MM.1S (cell line): ENCODE results near the gene RTN4RL2.

ENCODE experiments used
- DNase-seq: peaks from one replicate; pipeline ENCODE4 v3.0.0-alpha.2; 2015
- H2AFZ ChIP-seq: fragments of 300-600 bp; sonication (generic); 2 replicates; pipeline ENCODE4 v1.6.0; 2016; ENCODE audit warnings: antibody characterized with exemption, low read length
- H3F3A ChIP-seq: fragments of 300-600 bp; sonication (generic); 2 replicates; pipeline ENCODE4 v1.6.1; 2016; ENCODE audit warnings: mild to moderate bottlenecking, antibody characterized with exemption, low read length, moderate library complexity, mixed read lengths; ENCODE audit not compliant: insufficient read depth
- H3K27ac ChIP-seq: fragments of 300-600 bp; sonication (generic); 2 replicates; pipeline ENCODE4 v1.5.1; 2016; ENCODE audit warnings: mild to moderate bottlenecking, low read length
- H3K27me3 ChIP-seq: fragments of 300-600 bp; sonication (generic); replicated peaks from 2 replicates; pipeline ENCODE4 v1.6.0; 2016; ENCODE audit warnings: low read length; ENCODE audit not compliant: insufficient read depth
- H3K36me3 ChIP-seq: fragments of 300-600 bp; sonication (generic); replicated peaks from 2 replicates; pipeline ENCODE4 v1.6.1; 2016; ENCODE audit warnings: mild to moderate bottlenecking, low read length, mixed read lengths; ENCODE audit not compliant: insufficient read depth
- H3K4me1 ChIP-seq: fragments of 300-600 bp; sonication (generic); 2 replicates; pipeline ENCODE4 v1.6.1; 2016; ENCODE audit warnings: low read length, mixed read lengths
- H3K4me2 ChIP-seq: fragments of 300-600 bp; sonication (generic); 2 replicates; pipeline ENCODE4 v1.6.0; 2016; ENCODE audit warnings: low read depth, low read length
- H3K4me3 ChIP-seq: fragments of 300-600 bp; sonication (generic); 2 replicates; pipeline ENCODE4 v1.5.1; 2016; ENCODE audit warnings: low read length, mixed read lengths
- H3K79me2 ChIP-seq: fragments of 300-600 bp; sonication (generic); 2 replicates; pipeline ENCODE4 v1.6.1; 2016; ENCODE audit warnings: mixed run types, low read length, mixed read lengths
- H3K9ac ChIP-seq: fragments of 300-600 bp; sonication (generic); 2 replicates; pipeline ENCODE4 v1.6.1; 2016; ENCODE audit warnings: low read length, mixed read lengths
- H3K9me2 ChIP-seq: fragments of 300-600 bp; sonication (generic); replicated peaks from 2 replicates; pipeline ENCODE4 v1.6.1; 2016; ENCODE audit warnings: mild to moderate bottlenecking, low read length, mixed read lengths; ENCODE audit not compliant: insufficient read depth
- H3K9me3 ChIP-seq: fragments of 300-600 bp; sonication (generic); replicated peaks from 2 replicates; pipeline ENCODE4 v1.6.1; 2016; ENCODE audit warnings: mild to moderate bottlenecking, low read length, mixed read lengths; ENCODE audit not compliant: insufficient read depth
- H4K20me1 ChIP-seq: fragments of 300-600 bp; sonication (generic); 2 replicates; pipeline ENCODE4 v1.6.1; 2016; ENCODE audit warnings: mild to moderate bottlenecking, low read length, moderate library complexity, mixed read lengths; ENCODE audit not compliant: insufficient read depth
- CTCF ChIP-seq: fragments of 300-600 bp; sonication (generic); IDR thresholded peaks from 2 replicates; pipeline ENCODE4 v1.5.1; 2016; ENCODE audit warnings: antibody characterized with exemption, low read length, mixed read lengths
- EZH2 ChIP-seq: fragments of 300-600 bp; sonication (generic); optimal IDR thresholded peaks from 2 replicates; pipeline ENCODE3; 2017; ENCODE audit warnings: low read depth, mild to moderate bottlenecking, antibody characterized with exemption, low read length, mixed read lengths
- EZH2phosphoT487 ChIP-seq: fragments of 300-600 bp; sonication (generic); IDR thresholded peaks from 2 replicates; pipeline ENCODE4 v1.6.1; 2018; ENCODE audit warnings: antibody characterized with exemption, low read length

RTN4RL2 gene

GRCh38 chr11:57508341-57509170 lies 48.2 kb downstream of the RTN4RL2 start:
- Histone ChIP-seq H3K36me3 (no peaks in the 10 kb centered on the region), H3K9me2 (no peaks in the 10 kb centered on the region), H3F3A (no peaks in the 10 kb centered on the region; the same call in 1 of the 2 replicates), H2AFZ (no peak overlapping the region), H3K79me2 (no peaks in the 10 kb centered on the region), H3K9me3 (no peaks in the 10 kb centered on the region), H3K9ac (no peak overlapping the region), H4K20me1 (no peaks in the 10 kb centered on the region), H3K4me3 (no peak overlapping the region), H3K27me3 (no peaks in the 10 kb centered on the region), H3K27ac (no peak overlapping the region), H3K4me2 (no peak overlapping the region), H3K4me1 (no peaks in the 10 kb centered on the region)
- TF ChIP-seq CTCF, result no peak
- no peak for DNase-seq

GRCh38 chr11:57511741-57512430 lies 51.6 kb downstream of the RTN4RL2 start:
- Histone ChIP-seq H3K4me2 (no peak overlapping the region), H3K9ac (no peak overlapping the region), H3K4me1 (no peaks in the 10 kb centered on the region), H3F3A (no peaks in the 10 kb centered on the region; the same call in 1 of the 2 replicates), H3K36me3 (no peaks in the 10 kb centered on the region), H3K27me3 (no peaks in the 10 kb centered on the region), H4K20me1 (no peaks in the 10 kb centered on the region), H3K9me2 (no peaks in the 10 kb centered on the region), H3K4me3 (no peak overlapping the region), H3K27ac (no peak overlapping the region), H3K9me3 (no peaks in the 10 kb centered on the region), H2AFZ (no peak overlapping the region), H3K79me2 (no peaks in the 10 kb centered on the region)
- no peak for DNase-seq
- TF ChIP-seq CTCF, result no peak
- no peak for TF ChIP-seq EZH2phosphoT487
- TF ChIP-seq EZH2, result no peak

GRCh38 chr11:57512646-57513451 lies 52.5 kb downstream of the RTN4RL2 start:
- no peak overlapping the region for H3K9ac ChIP-seq
- H3K9me3 ChIP-seq, result no peaks in the 10 kb centered on the region
- H3K9me2 ChIP-seq, result no peaks in the 10 kb centered on the region
- no peaks in the 10 kb centered on the region; the same call in 1 of the 2 replicates for H3F3A ChIP-seq
- no peak overlapping the region for H3K27ac ChIP-seq
- no peaks in the 10 kb centered on the region for H3K79me2 ChIP-seq
- H3K4me3 ChIP-seq, result no peak overlapping the region
- no peak for TF ChIP-seq CTCF
- no peak for TF ChIP-seq EZH2phosphoT487
- TF ChIP-seq EZH2, result no peak
- no peaks in the 10 kb centered on the region for H3K36me3 ChIP-seq
- H2AFZ ChIP-seq, result no peak overlapping the region
- H3K4me2 ChIP-seq, result no peak overlapping the region
- DNase-seq, result no peak
- no peaks in the 10 kb centered on the region for H3K4me1 ChIP-seq
- no peaks in the 10 kb centered on the region for H4K20me1 ChIP-seq
- H3K27me3 ChIP-seq, result no peaks in the 10 kb centered on the region
